Immature natural killer cell (primary cell): ENCODE results near the gene PKLR. TPM values are rescaled to one million over a fixed set of nuclear protein-coding genes. Genes with fewer than 3 reads are reported as not detected.

ENCODE experiments used
- DNase-seq, 3 donors: peaks; one replicate each; pipeline ENCODE4 v3.0.0; 2022; ENCODE audit warnings: mixed read lengths in 1 of 3
- H3K27ac Mint-ChIP-seq, 6 donors: one replicate each; pipeline ENCODE4 v1.8.0; 2020; ENCODE audit warnings: mixed read lengths in 6 of 6, mild to moderate bottlenecking in 5 of 6, inconsistent platforms in 4 of 6, moderate library complexity in 3 of 6
- H3K27me3 Mint-ChIP-seq, 3 donors: one replicate each; pipeline ENCODE4 v1.8.0; 2020 to 2021; ENCODE audit warnings: low read depth in 3 of 3, mild to moderate bottlenecking in 3 of 3, mixed read lengths in 3 of 3, moderate library complexity in 3 of 3, inconsistent platforms in 1 of 3
- H3K36me3 Mint-ChIP-seq, 3 donors: one replicate each; pipeline ENCODE4 v1.8.0; 2020; ENCODE audit warnings: mixed read lengths in 3 of 3, inconsistent platforms in 2 of 3, mild to moderate bottlenecking in 2 of 3
- H3K4me1 Mint-ChIP-seq, 2 donors: one replicate each; pipeline ENCODE4 v1.8.0; 2020; ENCODE audit warnings: inconsistent platforms in 2 of 2, mild to moderate bottlenecking in 2 of 2, mixed read lengths in 2 of 2, moderate library complexity in 1 of 2
- H3K4me3 Mint-ChIP-seq, 5 donors: one replicate each; pipeline ENCODE4 v1.8.0; 2020; ENCODE audit warnings: mild to moderate bottlenecking in 5 of 5, mixed read lengths in 5 of 5, inconsistent platforms in 3 of 5, moderate library complexity in 3 of 5
- H3K9me3 Mint-ChIP-seq, 6 donors: one replicate each; pipeline ENCODE4 v1.8.0; 2020; ENCODE audit warnings: mild to moderate bottlenecking in 6 of 6, mixed read lengths in 6 of 6, inconsistent platforms in 4 of 6, moderate library complexity in 3 of 6
- polyA plus RNA-seq, 3 donors: library from polyadenylated mRNA; unstranded; fragments of 300-500 nt; fragmentation: Illumina TruSeq; gene quantifications; one replicate each; pipeline ENCODE4 v1.2.3, GENCODE V29; 2021

Gene PKLR
- polyA plus RNA-seq, 3 donors from 2014 or later = not detected

- Mint-ChIP-seq H3K9me3 (peaks cover 0 to 1% (median 0%) of the 10 kb centered on the region in 6 donors), H3K27ac (peak within 1 kb of the TSS; percentile 96 to 100 (median 98)), H3K4me3 (peak within 1 kb of the TSS; percentile 96 to 98 (median 97)), H3K36me3 (peaks cover 0 to 5% (median 0%) of the 10 kb centered on the region in 3 donors), H3K4me1 (peaks cover 32 to 35% of the 10 kb centered on the region in 2 donors), H3K27me3 (peaks cover 5 to 12% (median 6%) of the 10 kb centered on the region in 3 donors)
- peak; percentile 96 to 97 (median 96) for DNase-seq
These were observed 7.5 kb upstream of the PKLR start, which contains the start of gene FDPS for GRCh38 chr1:155308493-155309422. Gene FDPS (plus strand): TSS chr1:155308866. CDS start chr1:155309790, 924 bp downstream.

GRCh38 chr1:155307247-155307740 lies 6.1 kb upstream of the PKLR start:
- peaks cover 5 to 12% (median 5%) of the 10 kb centered on the region in 3 donors for H3K27me3 Mint-ChIP-seq
- peaks cover 32 to 35% of the 10 kb centered on the region in 2 donors for H3K4me1 Mint-ChIP-seq
- DNase-seq = peak in 1 of 3 donors; percentile 24
- peak overlapping the region; percentile 83 to 100 (median 97) for H3K27ac Mint-ChIP-seq
- H3K36me3 Mint-ChIP-seq = no peaks in the 10 kb centered on the region
- peaks cover 0 to 1% (median 0%) of the 10 kb centered on the region in 6 donors for H3K9me3 Mint-ChIP-seq
- peak overlapping the region in 4 of 5 donors; percentile 18 to 51 (median 34) for H3K4me3 Mint-ChIP-seq

- Mint-ChIP-seq H3K27me3 (peaks cover 5 to 9% (median 5%) of the 10 kb centered on the region in 3 donors), H3K4me1 (peaks cover 26 to 29% of the 10 kb centered on the region in 2 donors), H3K4me3 (no peak overlapping the region), H3K36me3 (no peaks in the 10 kb centered on the region), H3K27ac (peak overlapping the region in 2 of 6 donors; percentile 86 to 96), H3K9me3 (peaks cover 0 to 1% (median 0%) of the 10 kb centered on the region in 6 donors)
- no peak for DNase-seq
These were observed 4.7 kb upstream of the PKLR start for GRCh38 chr1:155305881-155306391.

GRCh38 chr1:155304558-155305063 lies 3.4 kb upstream of the PKLR start:
- DNase-seq = no peak
- no peaks in the 10 kb centered on the region for H3K36me3 Mint-ChIP-seq
- peaks cover 5 to 9% (median 5%) of the 10 kb centered on the region in 3 donors for H3K27me3 Mint-ChIP-seq
- peaks cover 0 to 1% (median 0%) of the 10 kb centered on the region in 6 donors for H3K9me3 Mint-ChIP-seq
- H3K4me1 Mint-ChIP-seq = peaks cover 16% of the 10 kb centered on the region in 2 donors
- no peak overlapping the region for H3K27ac Mint-ChIP-seq
- H3K4me3 Mint-ChIP-seq = no peak overlapping the region

GRCh38 chr1:155300553-155301329 lies 497 bp downstream of the PKLR start:
- peaks cover 4 to 19% (median 6%) of the 10 kb centered on the region in 3 donors for H3K27me3 Mint-ChIP-seq
- H3K27ac Mint-ChIP-seq = no peak overlapping the region
- H3K36me3 Mint-ChIP-seq = peaks cover 0 to 4% (median 0%) of the 10 kb centered on the region in 3 donors
- no peak for DNase-seq
- no peaks in the 10 kb centered on the region for H3K4me1 Mint-ChIP-seq
- H3K4me3 Mint-ChIP-seq = no peak overlapping the region
- H3K9me3 Mint-ChIP-seq = peaks cover 0 to 1% (median 0%) of the 10 kb centered on the region in 6 donors

- H3K27me3 Mint-ChIP-seq = peaks cover 6 to 19% (median 7%) of the 10 kb centered on the region in 3 donors
- no peak overlapping the region for H3K4me3 Mint-ChIP-seq
- no peak overlapping the region for H3K27ac Mint-ChIP-seq
- no peak for DNase-seq
- no peaks in the 10 kb centered on the region for H3K4me1 Mint-ChIP-seq
- H3K36me3 Mint-ChIP-seq = peaks cover 0 to 4% (median 0%) of the 10 kb centered on the region in 3 donors
- H3K9me3 Mint-ChIP-seq = peaks cover 0 to 1% (median 0%) of the 10 kb centered on the region in 6 donors
These were observed 1.2 kb downstream of the PKLR start for GRCh38 chr1:155300024-155300423.

- Mint-ChIP-seq H3K4me1 (no peaks in the 10 kb centered on the region), H3K9me3 (no peaks in the 10 kb centered on the region), H3K27ac (no peak overlapping the region), H3K36me3 (peaks cover 0 to 4% (median 0%) of the 10 kb centered on the region in 3 donors), H3K4me3 (no peak overlapping the region), H3K27me3 (peaks cover 9 to 18% (median 12%) of the 10 kb centered on the region in 3 donors)
- DNase-seq = no peak
These were observed 3.9 kb downstream of the PKLR start for GRCh38 chr1:155297384-155297783.

GRCh38 chr1:155296661-155297060 lies 4.6 kb downstream of the PKLR start:
- H3K4me3 Mint-ChIP-seq = no peak overlapping the region
- no peaks in the 10 kb centered on the region for H3K9me3 Mint-ChIP-seq
- H3K36me3 Mint-ChIP-seq = peaks cover 0 to 4% (median 0%) of the 10 kb centered on the region in 3 donors
- H3K4me1 Mint-ChIP-seq = no peaks in the 10 kb centered on the region
- H3K27ac Mint-ChIP-seq = no peak overlapping the region
- no peak for DNase-seq
- peaks cover 9 to 18% (median 14%) of the 10 kb centered on the region in 3 donors for H3K27me3 Mint-ChIP-seq

GRCh38 chr1:155295942-155296267 lies 5.3 kb downstream of the PKLR start:
- H3K27me3 Mint-ChIP-seq = peaks cover 9 to 18% (median 14%) of the 10 kb centered on the region in 3 donors
- H3K4me1 Mint-ChIP-seq = no peaks in the 10 kb centered on the region
- no peaks in the 10 kb centered on the region for H3K9me3 Mint-ChIP-seq
- DNase-seq = no peak
- H3K27ac Mint-ChIP-seq = no peak overlapping the region
- H3K36me3 Mint-ChIP-seq = peaks cover 0 to 4% (median 0%) of the 10 kb centered on the region in 3 donors
- no peak overlapping the region for H3K4me3 Mint-ChIP-seq

- Mint-ChIP-seq H3K27ac (no peak overlapping the region), H3K9me3 (no peaks in the 10 kb centered on the region), H3K4me1 (no peaks in the 10 kb centered on the region), H3K4me3 (no peak overlapping the region), H3K36me3 (peaks cover 0 to 4% (median 0%) of the 10 kb centered on the region in 3 donors), H3K27me3 (peaks cover 9 to 18% (median 14%) of the 10 kb centered on the region in 3 donors)
- no peak for DNase-seq
These were observed 5.9 kb downstream of the PKLR start for GRCh38 chr1:155295183-155295941.

GRCh38 chr1:155294520-155295182 lies 6.6 kb downstream of the PKLR start:
- H3K4me1 Mint-ChIP-seq = no peaks in the 10 kb centered on the region
- H3K4me3 Mint-ChIP-seq = peak overlapping the region in 1 of 5 donors; percentile 5
- no peak for DNase-seq
- H3K36me3 Mint-ChIP-seq = peaks cover 0 to 4% (median 0%) of the 10 kb centered on the region in 3 donors
- peaks cover 9 to 18% (median 14%) of the 10 kb centered on the region in 3 donors for H3K27me3 Mint-ChIP-seq
- no peaks in the 10 kb centered on the region for H3K9me3 Mint-ChIP-seq
- no peak overlapping the region for H3K27ac Mint-ChIP-seq

GRCh38 chr1:155293086-155293749 lies 8.0 kb downstream of the PKLR start:
- H3K27ac Mint-ChIP-seq = no peak overlapping the region
- H3K4me1 Mint-ChIP-seq = no peaks in the 10 kb centered on the region
- H3K36me3 Mint-ChIP-seq = peaks cover 0 to 4% (median 0%) of the 10 kb centered on the region in 3 donors
- no peak for DNase-seq
- no peaks in the 10 kb centered on the region for H3K9me3 Mint-ChIP-seq
- no peak overlapping the region for H3K4me3 Mint-ChIP-seq
- H3K27me3 Mint-ChIP-seq = peaks cover 9 to 18% (median 14%) of the 10 kb centered on the region in 3 donors
